ENCODE measurements around the gene ELAPOR1. TPM values are rescaled to one million over a fixed set of nuclear protein-coding genes. Genes with fewer than 3 reads are reported as not detected.

The ELAPOR1 gene
- total RNA-seq, 3 donors from 2014 or later (not counting 1 experiment from before 2014, with no cell fraction given), result 6.2 to 8.3 (median 6.3) TPM

DNA sequence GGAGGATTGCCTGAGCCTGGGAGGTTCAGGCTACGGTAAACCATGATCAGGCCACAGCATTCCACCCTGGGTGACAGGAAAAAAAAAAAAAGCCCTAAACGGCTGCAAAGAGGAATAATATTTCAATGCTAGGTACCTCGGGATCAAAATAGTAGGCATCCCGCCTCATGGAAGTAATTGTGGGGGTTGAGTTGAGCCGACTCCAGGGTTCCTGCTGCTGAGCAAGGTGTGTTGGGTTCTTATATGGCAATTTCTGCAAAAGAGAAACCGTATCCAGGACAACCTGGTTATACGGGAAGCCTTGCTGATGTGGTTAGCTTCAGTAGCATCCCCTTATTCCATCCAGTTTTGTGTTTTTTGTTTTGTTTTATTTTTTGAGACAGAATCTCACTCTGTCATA, 6.1 kb upstream of the ELAPOR1 start:
- Mint-ChIP-seq H3K4me3 (no peak overlapping the region), H3K27me3 (ENCODE audit: low read depth in 2 of 2) (peaks cover 10% of the 10 kb centered on the region in 2 donors)

DNA sequence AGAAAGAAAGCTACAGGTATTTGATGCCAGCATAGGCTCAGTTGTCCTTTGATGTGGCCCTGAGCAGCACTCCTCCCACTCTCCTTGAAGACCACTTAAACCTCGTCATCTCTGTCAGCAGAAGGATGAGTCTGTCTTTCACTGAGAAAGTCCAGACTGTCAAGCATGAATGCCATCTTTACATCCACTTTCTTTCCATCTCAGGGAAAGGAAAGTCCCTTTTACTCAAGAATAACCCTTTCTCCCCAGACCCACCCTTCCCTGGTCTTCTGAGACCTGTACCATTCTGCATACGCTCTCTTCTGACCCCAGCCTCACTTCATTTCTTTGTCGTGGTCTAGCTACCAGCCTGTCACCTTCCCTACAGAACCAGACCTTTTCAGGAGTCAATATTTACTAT, 4.0 kb upstream of the ELAPOR1 start:
- peaks cover 15 to 17% of the 10 kb centered on the region in 2 donors for H3K27me3 Mint-ChIP-seq (ENCODE audit: low read depth in 2 of 2)
- H3K27ac Mint-ChIP-seq, result peak overlapping the region in 1 of 2 donors; percentile 57
- intact Hi-C loops (cut with micrococcal nuclease), result loop anchor here (5.0 kb wide), 2 partner anchors 68 to 233 kb away; partner anchors contain the start of genes GPSM2 and WDR47
- Histone ChIP-seq H3K4me1 (ENCODE audit: control insufficient read depth, insufficient read depth, low read length) (peaks cover 21% of the 10 kb centered on the region), H3K27ac (ENCODE audit: low read length) (no peak overlapping the region), H3K4me3 (ENCODE audit: low read length) (no peak overlapping the region), H3K27me3 (ENCODE audit: control insufficient read depth, insufficient read depth, low read length) (no peaks in the 10 kb centered on the region), H3K9me3 (ENCODE audit: control insufficient read depth, insufficient read depth, low read length) (no peaks in the 10 kb centered on the region), H3K36me3 (ENCODE audit: control insufficient read depth, insufficient read depth, low read length) (no peaks in the 10 kb centered on the region)
- no peaks in the 10 kb centered on the region for H3K36me3 Mint-ChIP-seq
- no peaks in the 10 kb centered on the region for H3K9me3 Mint-ChIP-seq
- DNase-seq (no peak), ATAC-seq (no peak)
- H3K4me1 Mint-ChIP-seq, result peaks cover 21 to 29% of the 10 kb centered on the region in 2 donors
- no peak overlapping the region for H3K4me3 Mint-ChIP-seq
- TF ChIP-seq, protein P1, sequence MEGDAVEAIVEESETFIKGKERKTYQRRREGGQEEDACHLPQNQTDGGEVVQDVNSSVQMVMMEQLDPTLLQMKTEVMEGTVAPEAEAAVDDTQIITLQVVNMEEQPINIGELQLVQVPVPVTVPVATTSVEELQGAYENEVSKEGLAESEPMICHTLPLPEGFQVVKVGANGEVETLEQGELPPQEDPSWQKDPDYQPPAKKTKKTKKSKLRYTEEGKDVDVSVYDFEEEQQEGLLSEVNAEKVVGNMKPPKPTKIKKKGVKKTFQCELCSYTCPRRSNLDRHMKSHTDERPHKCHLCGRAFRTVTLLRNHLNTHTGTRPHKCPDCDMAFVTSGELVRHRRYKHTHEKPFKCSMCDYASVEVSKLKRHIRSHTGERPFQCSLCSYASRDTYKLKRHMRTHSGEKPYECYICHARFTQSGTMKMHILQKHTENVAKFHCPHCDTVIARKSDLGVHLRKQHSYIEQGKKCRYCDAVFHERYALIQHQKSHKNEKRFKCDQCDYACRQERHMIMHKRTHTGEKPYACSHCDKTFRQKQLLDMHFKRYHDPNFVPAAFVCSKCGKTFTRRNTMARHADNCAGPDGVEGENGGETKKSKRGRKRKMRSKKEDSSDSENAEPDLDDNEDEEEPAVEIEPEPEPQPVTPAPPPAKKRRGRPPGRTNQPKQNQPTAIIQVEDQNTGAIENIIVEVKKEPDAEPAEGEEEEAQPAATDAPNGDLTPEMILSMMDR (IDR thresholded peaks at IDR 0.05), result no peak
- 43% methylated on average over 3 of the region's 3 CpGs for WGBS (ENCODE audit: insufficient coverage)

More for the DNA sequence above, 6.1 kb upstream of the ELAPOR1 start:
- Histone ChIP-seq H3K4me1 (ENCODE audit: control insufficient read depth, insufficient read depth, low read length) (peaks cover 5% of the 10 kb centered on the region), H3K36me3 (ENCODE audit: control insufficient read depth, insufficient read depth, low read length) (no peaks in the 10 kb centered on the region), H3K9me3 (ENCODE audit: control insufficient read depth, insufficient read depth, low read length) (no peaks in the 10 kb centered on the region), H3K27me3 (ENCODE audit: control insufficient read depth, insufficient read depth, low read length) (no peaks in the 10 kb centered on the region), H3K4me3 (ENCODE audit: low read length) (no peak overlapping the region), H3K27ac (ENCODE audit: low read length) (no peak overlapping the region)
- peaks cover 8 to 10% of the 10 kb centered on the region in 2 donors for H3K4me1 Mint-ChIP-seq
- H3K27ac Mint-ChIP-seq, result no peak overlapping the region
- no peaks in the 10 kb centered on the region for H3K9me3 Mint-ChIP-seq
- 89% methylated on average over 7 of the region's 7 CpGs for WGBS (ENCODE audit: insufficient coverage)
- intact Hi-C loops (cut with micrococcal nuclease), result no loop called here
- no peaks in the 10 kb centered on the region for H3K36me3 Mint-ChIP-seq
- TF ChIP-seq, protein P1 (IDR thresholded peaks at IDR 0.05), result no peak
- no peak for DNase-seq
- ATAC-seq, result no peak

DNA sequence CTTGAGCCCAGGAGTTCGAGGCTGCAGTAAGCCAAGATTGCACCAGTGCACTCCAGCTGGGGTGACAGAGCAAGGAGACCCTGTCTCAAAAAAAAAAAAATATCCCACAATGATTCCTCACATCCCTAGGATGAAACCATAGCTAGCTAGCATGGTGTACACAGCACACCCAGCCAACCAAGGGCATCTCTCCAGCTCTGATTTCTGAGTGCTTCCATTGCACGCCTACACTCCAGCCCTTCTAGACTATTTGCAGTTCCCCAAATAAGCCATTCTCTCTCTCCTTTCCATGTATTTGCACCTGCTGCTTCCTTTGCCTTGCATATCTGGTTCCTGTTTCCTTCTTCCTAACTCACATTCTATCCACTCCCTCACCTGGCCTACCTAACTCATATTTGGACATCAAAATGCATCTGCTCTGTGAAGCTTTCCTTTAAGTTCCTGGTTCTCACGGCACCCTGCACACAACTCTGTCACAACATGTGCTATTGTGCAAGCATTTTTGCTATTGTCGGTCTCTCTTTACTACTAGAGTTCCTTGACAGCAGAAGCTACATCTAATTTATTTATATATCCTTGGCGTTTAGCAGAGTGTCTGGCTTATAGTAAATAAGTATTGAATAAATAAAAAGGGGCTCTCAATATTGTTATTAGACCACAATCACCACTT, 2.4 kb upstream of the ELAPOR1 start:
- Mint-ChIP-seq H3K27ac (peak overlapping the region; percentile 95 to 97), H3K9me3 (no peaks in the 10 kb centered on the region), H3K4me3 (peak overlapping the region; percentile 96), H3K27me3 (ENCODE audit: low read depth in 2 of 2) (peaks cover 15 to 20% of the 10 kb centered on the region in 2 donors), H3K4me1 (peaks cover 21 to 29% of the 10 kb centered on the region in 2 donors), H3K36me3 (no peaks in the 10 kb centered on the region)
- no peaks in the 10 kb centered on the region for H3K27me3 ChIP-seq (ENCODE audit: control insufficient read depth, insufficient read depth, low read length)
- H3K4me1 ChIP-seq (ENCODE audit: control insufficient read depth, insufficient read depth, low read length), result peaks cover 21% of the 10 kb centered on the region
- H3K36me3 ChIP-seq (ENCODE audit: control insufficient read depth, insufficient read depth, low read length), result no peaks in the 10 kb centered on the region
- no peak overlapping the region for H3K4me3 ChIP-seq (ENCODE audit: low read length)
- no peak for ATAC-seq
- TF ChIP-seq, protein P1 (IDR thresholded peaks at IDR 0.05), result no peak
- intact Hi-C loops (cut with micrococcal nuclease), result loop anchor here (1.0 to 5.0 kb wide), 6 partner anchors 11 to 283 kb away; partner anchors contain the start of genes CLCC1, GPSM2 and WDR47
- no peak for DNase-seq
- 74% methylated on average over 4 of the region's 5 CpGs for WGBS (ENCODE audit: insufficient coverage)
- no peaks in the 10 kb centered on the region for H3K9me3 ChIP-seq (ENCODE audit: control insufficient read depth, insufficient read depth, low read length)
- H3K27ac ChIP-seq (ENCODE audit: low read length), result no peak overlapping the region
